ENCODE results near the gene BLACAT1.

Gene BLACAT1

GRCh38 chr1:205452364-205452763 is 3.5 kb downstream of the BLACAT1 start:
- Mint-ChIP-seq H3K4me1 (ENCODE audit: low read depth) (peaks cover 10% of the 10 kb centered on the region), H3K36me3 (no peaks in the 10 kb centered on the region), H3K27ac (no peak overlapping the region), H3K9me3 (ENCODE audit: low read depth) (no peaks in the 10 kb centered on the region), H3K4me3 (no peak overlapping the region), H3K27me3 (peaks cover 23% of the 10 kb centered on the region)

- Mint-ChIP-seq H3K27me3 (peaks cover 23% of the 10 kb centered on the region), H3K4me1 (ENCODE audit: low read depth) (peaks cover 10% of the 10 kb centered on the region), H3K36me3 (no peaks in the 10 kb centered on the region), H3K27ac (no peak overlapping the region), H3K9me3 (ENCODE audit: low read depth) (no peaks in the 10 kb centered on the region), H3K4me3 (no peak overlapping the region)
Measured at GRCh38 chr1:205451759-205452164, 4.1 kb downstream of the BLACAT1 start.

GRCh38 chr1:205451202-205451601 is 4.6 kb downstream of the BLACAT1 start:
- no peaks in the 10 kb centered on the region for H3K9me3 Mint-ChIP-seq (ENCODE audit: low read depth)
- peaks cover 21% of the 10 kb centered on the region for H3K27me3 Mint-ChIP-seq
- no peak overlapping the region for H3K27ac Mint-ChIP-seq
- no peak overlapping the region for H3K4me3 Mint-ChIP-seq
- H3K36me3 Mint-ChIP-seq = no peaks in the 10 kb centered on the region
- peaks cover 6% of the 10 kb centered on the region for H3K4me1 Mint-ChIP-seq (ENCODE audit: low read depth)

DNA sequence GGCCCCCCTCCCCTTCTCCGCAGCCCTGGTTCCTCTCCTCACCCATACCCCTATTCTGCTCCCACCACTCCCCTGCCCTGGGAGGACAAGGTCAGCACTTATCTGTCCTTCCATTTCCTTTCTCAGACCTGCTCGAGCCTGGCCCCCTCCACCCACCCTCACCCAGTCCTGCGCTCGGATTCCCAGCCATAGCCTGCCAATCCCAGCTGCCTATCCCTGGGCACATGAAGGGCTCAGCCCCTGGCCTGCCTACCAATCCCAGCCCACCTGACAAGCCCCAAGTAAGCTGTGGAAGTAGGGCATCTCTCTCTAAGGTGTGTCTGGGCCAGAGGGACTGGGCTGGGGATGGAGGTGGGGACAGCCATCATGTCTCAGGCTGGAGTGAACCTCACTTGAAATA is 5.4 kb downstream of the BLACAT1 start:
- H3K4me1 Mint-ChIP-seq (ENCODE audit: low read depth) = peaks cover 2% of the 10 kb centered on the region
- H3K9me3 Mint-ChIP-seq (ENCODE audit: low read depth) = no peaks in the 10 kb centered on the region
- peaks cover 18% of the 10 kb centered on the region for H3K27me3 Mint-ChIP-seq
- H3K36me3 Mint-ChIP-seq = no peaks in the 10 kb centered on the region
- no peak overlapping the region for H3K27ac Mint-ChIP-seq
- H3K4me3 Mint-ChIP-seq = no peak overlapping the region

- Mint-ChIP-seq H3K9me3 (ENCODE audit: low read depth) (no peaks in the 10 kb centered on the region), H3K36me3 (no peaks in the 10 kb centered on the region), H3K27ac (no peak overlapping the region), H3K27me3 (peaks cover 18% of the 10 kb centered on the region), H3K4me3 (no peak overlapping the region), H3K4me1 (ENCODE audit: low read depth) (peaks cover 2% of the 10 kb centered on the region)
Measured at GRCh38 chr1:205449750-205450443, 5.9 kb downstream of the BLACAT1 start.

DNA sequence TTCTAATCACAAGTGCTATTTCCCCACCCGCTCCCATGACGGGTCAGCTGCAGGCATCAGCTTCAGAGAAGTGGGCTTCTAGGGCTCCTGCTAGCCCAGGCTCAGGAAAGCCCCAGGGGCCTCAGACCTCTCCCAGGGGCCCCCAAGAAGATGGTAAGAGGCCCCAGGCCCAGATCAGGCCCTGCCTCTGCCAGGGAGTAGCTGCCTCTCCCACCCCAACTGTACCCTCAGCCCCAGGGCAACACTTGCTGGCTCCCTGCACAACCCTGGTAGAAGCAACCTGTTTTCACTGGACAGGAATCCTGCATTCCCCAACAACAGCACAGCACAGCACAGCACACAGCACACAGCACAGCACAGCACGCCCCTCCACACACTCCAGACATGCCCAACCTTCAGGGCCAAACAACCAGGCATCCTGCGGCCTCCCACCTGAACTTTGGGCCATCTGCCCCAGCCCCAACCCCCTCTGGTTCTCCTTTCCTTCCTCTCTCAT is 6.5 kb downstream of the BLACAT1 start:
- Mint-ChIP-seq H3K9me3 (ENCODE audit: low read depth) (no peaks in the 10 kb centered on the region), H3K4me1 (ENCODE audit: low read depth) (no peaks in the 10 kb centered on the region), H3K27ac (no peak overlapping the region), H3K36me3 (no peaks in the 10 kb centered on the region), H3K27me3 (peaks cover 13% of the 10 kb centered on the region), H3K4me3 (no peak overlapping the region)

DNA sequence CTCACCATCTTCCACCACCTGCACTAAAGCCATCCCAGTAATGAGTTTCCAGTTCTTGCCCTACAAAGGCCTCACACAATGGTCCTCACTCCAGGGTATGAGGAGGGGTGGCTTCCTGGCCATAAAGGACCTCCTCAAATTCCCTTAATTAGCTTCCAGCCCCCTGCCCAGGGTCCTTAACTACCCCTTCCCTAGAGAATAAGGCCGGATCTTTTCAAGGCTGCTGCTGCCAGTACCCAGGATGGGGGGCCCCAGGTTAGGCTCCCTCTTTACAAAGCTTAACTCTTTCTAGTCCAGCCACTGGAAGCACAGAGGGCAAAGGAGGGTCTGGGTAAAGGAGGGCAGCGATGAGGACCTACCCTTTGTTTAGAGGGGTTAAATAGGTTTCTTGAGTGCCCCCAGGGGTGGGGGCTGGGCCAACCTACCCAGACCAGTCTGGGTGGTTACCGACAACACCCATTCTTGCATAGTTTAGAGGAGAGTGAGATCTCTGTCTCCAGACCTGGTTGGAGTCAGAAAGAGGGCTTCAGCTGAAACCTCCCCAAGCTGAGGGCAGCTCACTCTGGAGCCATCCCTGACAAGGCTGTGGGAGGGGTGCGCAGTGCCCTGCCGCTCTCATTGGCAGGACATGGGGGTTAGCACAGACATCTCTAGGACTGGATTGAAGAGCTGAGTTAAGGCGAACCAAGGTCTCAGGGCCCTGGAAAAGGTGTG is 7.1 kb downstream of the BLACAT1 start:
- H3K27ac Mint-ChIP-seq = no peak overlapping the region

DNA sequence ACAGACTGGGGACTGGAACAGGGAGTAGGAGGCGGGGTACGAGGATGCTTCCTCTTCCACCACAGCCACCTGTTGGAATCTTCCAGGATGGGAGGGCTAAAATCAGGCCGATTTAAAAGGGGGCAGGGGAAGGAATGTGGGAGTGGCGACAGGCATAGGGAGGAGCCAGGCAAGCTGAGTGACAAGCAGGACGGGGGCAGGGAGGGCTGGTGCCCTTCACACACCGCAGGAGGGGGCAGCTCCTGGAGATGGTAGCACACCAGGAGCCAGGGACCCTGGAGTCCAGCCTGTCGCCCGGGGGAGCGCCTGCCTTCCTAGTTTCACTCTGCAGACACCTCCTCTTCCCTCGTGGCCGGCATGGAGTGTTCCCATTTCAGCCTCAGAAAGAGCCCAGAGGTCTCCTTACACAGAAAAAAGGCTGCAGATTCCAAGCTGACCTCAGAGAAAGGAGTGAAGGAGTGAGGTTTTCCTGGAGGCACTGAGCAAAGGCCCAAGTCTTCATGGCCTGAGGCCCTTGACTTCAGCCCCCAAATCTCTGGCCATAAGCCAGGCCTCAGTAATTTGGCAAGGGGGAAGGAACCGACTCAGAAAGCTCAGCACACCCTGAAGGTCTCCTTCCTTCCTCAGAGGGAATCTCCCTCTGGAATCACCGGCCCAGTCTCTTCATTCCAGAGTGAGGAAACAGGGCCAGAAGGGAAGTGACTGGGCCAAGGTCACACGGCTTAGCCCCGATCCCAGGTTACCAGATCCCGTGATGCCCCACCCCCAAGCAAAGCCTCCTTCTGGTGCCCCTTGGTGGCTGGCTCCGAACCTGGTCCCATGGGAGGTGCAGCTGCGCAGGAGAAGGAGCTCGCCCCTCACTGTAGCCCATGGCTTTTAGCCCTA is 8.1 kb downstream of the BLACAT1 start:
- Mint-ChIP-seq H3K36me3 (no peaks in the 10 kb centered on the region), H3K9me3 (ENCODE audit: low read depth) (no peaks in the 10 kb centered on the region), H3K27me3 (peaks cover 4% of the 10 kb centered on the region), H3K27ac (no peak overlapping the region), H3K4me1 (ENCODE audit: low read depth) (no peaks in the 10 kb centered on the region), H3K4me3 (no peak overlapping the region)

More for the DNA sequence above, 7.1 kb downstream of the BLACAT1 start:
- Mint-ChIP-seq H3K9me3 (ENCODE audit: low read depth) (no peaks in the 10 kb centered on the region), H3K4me1 (ENCODE audit: low read depth) (no peaks in the 10 kb centered on the region), H3K27me3 (peaks cover 11% of the 10 kb centered on the region), H3K4me3 (no peak overlapping the region), H3K36me3 (no peaks in the 10 kb centered on the region)

GRCh38 chr1:205446828-205447227 is 9.0 kb downstream of the BLACAT1 start:
- Mint-ChIP-seq H3K9me3 (ENCODE audit: low read depth) (no peaks in the 10 kb centered on the region), H3K27me3 (peaks cover 1% of the 10 kb centered on the region), H3K36me3 (no peaks in the 10 kb centered on the region), H3K4me3 (no peak overlapping the region), H3K4me1 (ENCODE audit: low read depth) (peaks cover 1% of the 10 kb centered on the region), H3K27ac (no peak overlapping the region)

- Mint-ChIP-seq H3K4me1 (ENCODE audit: low read depth) (peaks cover 14% of the 10 kb centered on the region), H3K27me3 (no peaks in the 10 kb centered on the region), H3K27ac (no peak overlapping the region)
Measured at GRCh38 chr1:205445646-205445935, 10.3 kb downstream of the BLACAT1 start.

GRCh38 chr1:205444931-205445645 is 10.8 kb downstream of the BLACAT1 start:
- Mint-ChIP-seq H3K27me3 (no peaks in the 10 kb centered on the region), H3K27ac (no peak overlapping the region), H3K36me3 (no peaks in the 10 kb centered on the region), H3K4me1 (ENCODE audit: low read depth) (peaks cover 17% of the 10 kb centered on the region), H3K9me3 (ENCODE audit: low read depth) (no peaks in the 10 kb centered on the region), H3K4me3 (no peak overlapping the region)

More at GRCh38 chr1:205445646-205445935, 10.3 kb downstream of the BLACAT1 start:
- H3K36me3 Mint-ChIP-seq = no peaks in the 10 kb centered on the region
- no peaks in the 10 kb centered on the region for H3K9me3 Mint-ChIP-seq (ENCODE audit: low read depth)
- H3K4me3 Mint-ChIP-seq = no peak overlapping the region

GRCh38 chr1:205444300-205444930 is 11.4 kb downstream of the BLACAT1 start:
- no peaks in the 10 kb centered on the region for H3K27me3 Mint-ChIP-seq

DNA sequence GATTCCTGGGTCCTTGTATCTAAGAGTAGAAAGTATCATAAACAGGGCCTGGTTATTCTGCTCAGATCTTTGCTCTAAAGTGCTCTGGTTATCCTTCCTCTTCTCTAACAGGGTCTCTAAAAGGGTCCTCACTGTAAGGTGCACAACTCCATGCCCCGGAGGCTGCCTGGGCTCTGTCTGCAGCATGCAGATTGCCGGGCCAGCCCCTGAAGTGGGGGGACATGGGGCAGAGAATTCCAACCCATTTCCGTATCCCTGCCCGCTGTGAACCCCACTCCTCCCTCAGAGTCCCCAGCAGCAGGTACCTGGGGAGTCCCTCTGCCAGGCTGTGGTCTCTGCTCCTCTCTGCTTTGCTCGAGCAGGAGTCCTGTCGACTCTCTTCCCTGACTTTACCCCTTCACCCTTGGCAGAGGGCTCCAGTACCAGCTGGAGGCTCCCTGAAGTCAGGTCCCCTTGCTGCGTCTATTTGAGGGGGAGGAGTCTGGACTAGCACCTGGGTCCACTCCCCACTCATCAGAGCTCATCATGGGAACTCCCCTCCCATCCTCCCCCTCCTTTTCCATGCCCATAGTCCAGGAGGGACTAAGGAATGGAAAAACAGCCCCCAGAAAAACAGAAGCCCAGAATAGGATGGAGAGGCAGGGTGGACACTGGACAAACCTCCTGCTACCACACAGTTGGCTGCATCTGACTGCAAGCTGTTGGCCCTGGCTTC is 12.1 kb downstream of the BLACAT1 start:
- Mint-ChIP-seq H3K27ac (no peak overlapping the region), H3K27me3 (no peaks in the 10 kb centered on the region), H3K9me3 (ENCODE audit: low read depth) (no peaks in the 10 kb centered on the region), H3K4me3 (no peak overlapping the region), H3K4me1 (ENCODE audit: low read depth) (peaks cover 24% of the 10 kb centered on the region), H3K36me3 (no peaks in the 10 kb centered on the region)

More at GRCh38 chr1:205444300-205444930, 11.4 kb downstream of the BLACAT1 start:
- Mint-ChIP-seq H3K27ac (no peak overlapping the region), H3K9me3 (ENCODE audit: low read depth) (no peaks in the 10 kb centered on the region), H3K4me3 (no peak overlapping the region), H3K36me3 (no peaks in the 10 kb centered on the region), H3K4me1 (ENCODE audit: low read depth) (peaks cover 24% of the 10 kb centered on the region)
